K562 (cell line): ENCODE measurements around the gene FASTKD1. TPM values are rescaled to one million over a fixed set of nuclear protein-coding genes. Genes with fewer than 3 reads are reported as not detected.
A peak's percentile ranks its signal among the peaks of the same experiment; 100 is the strongest.

Experiments used
- ATAC-seq: fragments of 200-7000 bp; cut with Tn5 transposase; 3 replicates; pipeline ENCODE4 v1.9.1; 2020; ENCODE audit warnings: moderate library complexity
- BruUV-seq: library from RNA; stranded (reverse); fragments of 400-500 nt; replicated peaks from 2 replicates; lab custom pipeline; 2021; lab: Mats Ljungman, UMichigan
- CTCF ChIA-PET: fragments of 300-600 bp; formaldehyde crosslinking; extraction: SDS; loops from one replicate; lab custom pipeline; 2021; ENCODE audit warnings: low intra/inter-chr PET ratio; lab: Yijun Ruan, JAX
- POLR2A ChIA-PET: fragments of 300-600, 350-650 bp; sonication (Branson Sonifier 250); formaldehyde crosslinking; extraction: SDS; loops from one replicate; lab custom pipeline; 2021; ENCODE audit warnings: antibody characterized with exemption, inconsistent platforms; lab: Yijun Ruan, JAX
- DNase-seq, 4 experiments: peaks; one replicate each; pipeline versions ENCODE4 v3.0.0 to v3.0.0-alpha.2; 2011 to 2018; ENCODE audit warnings: low spot score in 3 of 4, mixed read lengths in 3 of 4; ENCODE audit errors: extremely low read depth in 1 of 4
- FAIRE-seq: peaks from 2 replicates; lab custom pipeline; 2011; peaks lifted over from hg19 to GRCh38; lab: Jason Lieb, UNC
- H2AFZ ChIP-seq: 2 replicates; pipeline ENCODE4 v1.6.0; 2011; ENCODE audit warnings: low read depth, low read length, control low read depth, inconsistent platforms
- H3K27ac ChIP-seq: fragments of 200-600 bp; 3 replicates; pipeline ENCODE4 v1.8.0; 2011; ENCODE audit warnings: low read depth, mild to moderate bottlenecking, control low read depth, inconsistent platforms, low read length, moderate library complexity, mixed read lengths; ENCODE audit errors: extremely low read depth
- H3K27me3 ChIP-seq, 2 experiments: fragments of 300-600 bp in 1 of 2; 2 replicates in 1 of 2; 3 replicates in 1 of 2; pipeline versions ENCODE4 v1.6.0 to v1.8.0; 2011; ENCODE audit warnings: inconsistent platforms in 2 of 2, low read length in 2 of 2, mild to moderate bottlenecking in 1 of 2, mixed read lengths in 1 of 2, moderate library complexity in 1 of 2; ENCODE audit not compliant: control insufficient read depth in 2 of 2, insufficient read depth in 2 of 2
- H3K36me3 ChIP-seq: fragments of 300-600 bp; 3 replicates; pipeline ENCODE4 v1.8.0; 2011; ENCODE audit warnings: mild to moderate bottlenecking, low read length, inconsistent platforms; ENCODE audit not compliant: control insufficient read depth, insufficient read depth
- H3K4me1 ChIP-seq, 2 experiments: fragments of 200-600 bp in 1 of 2; replicated peaks in 1 of 2; 2 replicates in 1 of 2; 3 replicates in 1 of 2; pipeline versions ENCODE4 v1.5.1 to v1.8.0; 2011; ENCODE audit warnings: inconsistent platforms in 2 of 2, low read length in 2 of 2, mild to moderate bottlenecking in 1 of 2, mixed read lengths in 1 of 2, moderate library complexity in 1 of 2; ENCODE audit not compliant: control insufficient read depth in 2 of 2, insufficient read depth in 2 of 2
- H3K4me2 ChIP-seq: 2 replicates; pipeline ENCODE4 v1.6.1; 2011; ENCODE audit warnings: low read length, control low read depth, inconsistent platforms, mixed read lengths; ENCODE audit not compliant: insufficient read depth
- H3K4me3 ChIP-seq: fragments of 200-600 bp; sonication (generic), shearing (Covaris generic); 2 replicates; pipeline ENCODE4 v1.5.1; 2016; ENCODE audit warnings: control low read depth, inconsistent platforms
- H3K79me2 ChIP-seq: fragments of 200-600 bp; 3 replicates; pipeline ENCODE4 v1.8.0; 2011; ENCODE audit warnings: low read length, inconsistent platforms; ENCODE audit not compliant: control insufficient read depth, insufficient read depth
- H3K9ac ChIP-seq, 2 experiments: 2 replicates each; pipeline versions ENCODE4 v1.6.0 to v1.6.1; 2011; ENCODE audit warnings: low read depth in 2 of 2, low read length in 2 of 2, control low read depth in 1 of 2, inconsistent platforms in 1 of 2, mild to moderate bottlenecking in 1 of 2, mixed read lengths in 1 of 2; ENCODE audit not compliant: insufficient read depth in 1 of 2
- H3K9me1 ChIP-seq: one replicate; pipeline ENCODE4 v1.6.0; 2011; ENCODE audit warnings: inconsistent platforms, mild to moderate bottlenecking, low read length, moderate library complexity; ENCODE audit not compliant: control insufficient read depth, insufficient read depth
- H3K9me3 ChIP-seq: replicated peaks from 2 replicates; pipeline ENCODE4 v1.5.1; 2011; ENCODE audit warnings: low read depth, low read length, inconsistent platforms; ENCODE audit not compliant: control insufficient read depth, insufficient read depth
- H4K20me1 ChIP-seq: replicated peaks from 2 replicates; pipeline ENCODE4 v1.6.1; 2011; ENCODE audit warnings: low read length, inconsistent platforms, mixed read lengths; ENCODE audit not compliant: control insufficient read depth, insufficient read depth
- BHLHE40 ChIP-seq: IDR thresholded peaks from 2 replicates; pipeline ENCODE4 v1.6.1; 2011; ENCODE audit warnings: low read length, improper control_type of control experiment
- POLR3A ChIP-seq: IDR thresholded peaks from 2 replicates; pipeline ENCODE4 v1.6.1; 2011; ENCODE audit warnings: borderline replicate concordance, mild to moderate bottlenecking, moderate library complexity; ENCODE audit not compliant: insufficient read length, insufficient read depth; ENCODE audit errors: extremely low read depth
- PTRF ChIP-seq: fragments of 450-650 bp; IDR thresholded peaks from 2 replicates; pipeline ENCODE4 v1.6.1; 2016; ENCODE audit warnings: mild to moderate bottlenecking, missing genetic modification characterization, missing compliant biosample characterization
- ZFP91 ChIP-seq: sonication (generic); formaldehyde crosslinking; IDR thresholded peaks from 2 replicates; pipeline ENCODE4 v1.8.0; 2022; ENCODE audit warnings: mild to moderate bottlenecking, missing genetic modification reagents
- ZNF512 ChIP-seq: IDR thresholded peaks from 2 replicates; pipeline ENCODE4 v1.6.1; 2016; ENCODE audit warnings: missing genetic modification characterization, missing compliant biosample characterization
- WGBS: fragments of 100-300 bp; shearing (Covaris generic); methylation state at CpG from one replicate; pipeline ENCODE4 v1.1.6; 2016; ENCODE audit warnings: low coverage, mixed read lengths; ENCODE audit not compliant: insufficient coverage; ENCODE audit errors: missing lambda C conversion rate; 5-methylcytosine and 5-hydroxymethylcytosine counted together
- in situ Hi-C: fragments of 300-500 bp; cut with MboI; formaldehyde crosslinking; loops from 4 replicates; pipeline ENCODE4 v1.15.0; 2018; ENCODE audit warnings: inconsistent platforms, mixed read lengths
- intact Hi-C: fragments of 100-400 bp; cut with micrococcal nuclease; formaldehyde crosslinking; loops from 2 replicates; pipeline ENCODE4 v1.14.2; 2022
- polyA plus RNA-seq, 8 experiments: library from polyadenylated mRNA; depleted of rRNA in 4 of 8; stranded (reverse) in 5 of 8; unstranded in 3 of 8; fragments of >200 nt; fragmentation: Nextera tagmentation in 2 of 8; fragmentation: Illumina TruSeq in 1 of 8; extraction: Ambion mirVana in 2 of 8; extraction: Trizol in 1 of 8; gene quantifications; 2 replicates each; pipeline versions ENCODE4 v1.2.1 to v1.2.3, GENCODE V29; 2011 to 2014; ENCODE audit warnings: inconsistent platforms in 1 of 8, missing spikeins in 1 of 8
- total RNA-seq, 7 experiments: library from RNA; depleted of rRNA in 6 of 7; stranded (reverse); fragments of >200 nt in 6 of 7; fragmentation: Illumina TruSeq in 2 of 7; extraction: Trizol in 2 of 7; gene quantifications; 2 replicates each; pipeline versions ENCODE4 v1.2.1 to v1.2.3, GENCODE V29; 2011 to 2021; ENCODE audit warnings: low replicate concordance in 1 of 7
- TF ChIP-seq, protein P1 (sequence below): fragments of 250-450 bp; sonication (Bioruptor Pico); IDR thresholded peaks from 2 replicates; pipeline ENCODE4 v1.4.0; 2020; ENCODE audit warnings: mild to moderate bottlenecking
- TF ChIP-seq, protein P2 (sequence below): fragments of 200-800 bp; sonication (Bioruptor generic); IDR thresholded peaks from 2 replicates; pipeline ENCODE4 v1.6.1; 2017; ENCODE audit warnings: missing genetic modification characterization, missing compliant biosample characterization

The FASTKD1 gene
- total and polyA plus RNA-seq, 9 of the 15 experiments (the other 6 are each of a cell fraction or from before 2014, with no cell fraction given), result 63.5 to 134 (median 119) TPM

- TF ChIP-seq ZFP91 (CRISPR knock-in tag) (no peak), BHLHE40 (no peak), POLR3A (no peak)
- TF ChIP-seq, protein P1, sequence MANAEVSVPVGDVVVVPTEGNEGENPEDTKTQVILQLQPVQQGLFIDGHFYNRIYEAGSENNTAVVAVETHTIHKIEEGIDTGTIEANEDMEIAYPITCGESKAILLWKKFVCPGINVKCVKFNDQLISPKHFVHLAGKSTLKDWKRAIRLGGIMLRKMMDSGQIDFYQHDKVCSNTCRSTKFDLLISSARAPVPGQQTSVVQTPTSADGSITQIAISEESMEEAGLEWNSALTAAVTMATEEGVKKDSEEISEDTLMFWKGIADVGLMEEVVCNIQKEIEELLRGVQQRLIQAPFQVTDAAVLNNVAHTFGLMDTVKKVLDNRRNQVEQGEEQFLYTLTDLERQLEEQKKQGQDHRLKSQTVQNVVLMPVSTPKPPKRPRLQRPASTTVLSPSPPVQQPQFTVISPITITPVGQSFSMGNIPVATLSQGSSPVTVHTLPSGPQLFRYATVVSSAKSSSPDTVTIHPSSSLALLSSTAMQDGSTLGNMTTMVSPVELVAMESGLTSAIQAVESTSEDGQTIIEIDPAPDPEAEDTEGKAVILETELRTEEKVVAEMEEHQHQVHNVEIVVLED (CRISPR knock-in tag), result no peak
Observed at GRCh38 chr2:169511818-169512217, 61.8 kb downstream of the FASTKD1 start (continued).

GRCh38 chr2:169510496-169510895, 63.2 kb downstream of the FASTKD1 start:
- WGBS, result 69% methylated on average over 4 of the region's 4 CpGs
- CTCF ChIA-PET, result no interaction called here
- FAIRE-seq, result no peak

More at GRCh38 chr2:169510496-169510895, 63.2 kb downstream of the FASTKD1 start:
- no peaks in the 10 kb centered on the region for H4K20me1 ChIP-seq
- ATAC-seq, result no peak
- H3K4me2 ChIP-seq, result no peak overlapping the region
- H2AFZ ChIP-seq, result no peak overlapping the region
- no peaks in the 10 kb centered on the region for H3K27me3 ChIP-seq
- no peaks in the 10 kb centered on the region for H3K36me3 ChIP-seq
- intact Hi-C loops, result no loop called here
- no peak overlapping the region for H3K4me3 ChIP-seq
- H3K79me2 ChIP-seq, result no peaks in the 10 kb centered on the region
- H3K9ac ChIP-seq, result no peak overlapping the region
- TF ChIP-seq, protein P2, sequence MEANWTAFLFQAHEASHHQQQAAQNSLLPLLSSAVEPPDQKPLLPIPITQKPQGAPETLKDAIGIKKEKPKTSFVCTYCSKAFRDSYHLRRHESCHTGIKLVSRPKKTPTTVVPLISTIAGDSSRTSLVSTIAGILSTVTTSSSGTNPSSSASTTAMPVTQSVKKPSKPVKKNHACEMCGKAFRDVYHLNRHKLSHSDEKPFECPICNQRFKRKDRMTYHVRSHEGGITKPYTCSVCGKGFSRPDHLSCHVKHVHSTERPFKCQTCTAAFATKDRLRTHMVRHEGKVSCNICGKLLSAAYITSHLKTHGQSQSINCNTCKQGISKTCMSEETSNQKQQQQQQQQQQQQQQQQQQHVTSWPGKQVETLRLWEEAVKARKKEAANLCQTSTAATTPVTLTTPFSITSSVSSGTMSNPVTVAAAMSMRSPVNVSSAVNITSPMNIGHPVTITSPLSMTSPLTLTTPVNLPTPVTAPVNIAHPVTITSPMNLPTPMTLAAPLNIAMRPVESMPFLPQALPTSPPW, result no peak
- TF ChIP-seq ZNF512 (0 out of 2 replicates have a peak, but pooled peaks have one; percentile 15), PTRF (tag) (0 out of 2 replicates have a peak, but pooled peaks have one; percentile 11)
- no peaks in the 10 kb centered on the region for H3K9me3 ChIP-seq
- H3K27ac ChIP-seq, result no peak overlapping the region
- in situ Hi-C loops, result no loop called here
- H3K9me1 ChIP-seq, result no peaks in the 10 kb centered on the region
- BruUV-seq, result no TSS peak
- no peak for DNase-seq
- POLR2A ChIA-PET, result no interaction called here
- H3K4me1 ChIP-seq, result peaks cover 0 to 7% of the 10 kb centered on the region in 2 experiments; a peak in 2 of 5 replicates
